Pancreas (tissue), 10 donors: Measurements from ENCODE around the gene RPL18. TPM values are rescaled to one million over a fixed set of nuclear protein-coding genes. Genes with fewer than 3 reads are reported as not detected.
A peak's percentile ranks its signal among the peaks of the same experiment; 100 is the strongest.

Source experiments
- ATAC-seq, 4 donors: fragments of 200-7000 bp; cut with Tn5 transposase; one replicate each; pipeline versions ENCODE4 v1.8.0 to v1.9.1; 2020; ENCODE audit warnings: mild to moderate bottlenecking in 4 of 4, moderate library complexity in 4 of 4
- DNase-seq, 6 donors: peaks; one replicate each; pipeline ENCODE4 v3.0.0-alpha.2; 2020
- FAIRE-seq: peaks from 2 replicates; lab custom pipeline; 2012; peaks lifted over from hg19 to GRCh38; lab: Jason Lieb, UNC
- H3K27ac ChIP-seq, 4 donors: fragments of 200-600 bp; sonication (generic); 1 replicate in 3 of 4; 2 replicates in 1 of 4; pipeline versions ENCODE4 v1.5.0 to v1.8.0; 2020
- H3K27me3 ChIP-seq, 4 donors: fragments of 200-600 bp; one replicate each; pipeline ENCODE4 v1.8.0; 2021
- H3K36me3 ChIP-seq, 3 donors: fragments of 200-600 bp; sonication (generic) in 1 of 3; one replicate each; pipeline versions ENCODE4 v1.5.0 to v1.8.0; 2020 to 2021
- H3K4me1 ChIP-seq, 3 donors: fragments of 200-600 bp; one replicate each; pipeline ENCODE4 v1.8.0; 2021
- H3K4me3 ChIP-seq, 4 donors: fragments of 200-600 bp; sonication (generic) in 2 of 4; one replicate each; pipeline versions ENCODE4 v1.5.0 to v1.8.0; 2020 to 2021
- H3K9me3 ChIP-seq, 4 donors: fragments of 200-600 bp; one replicate each; pipeline ENCODE4 v1.8.0; 2021
- WGBS, 2 donors: extraction: QIAGEN DNeasy Blood & Tissue Kit; methylation state at CpG; one replicate each; pipeline ENCODE4 v1.1.7; 2013; 5-methylcytosine and 5-hydroxymethylcytosine counted together
- intact Hi-C, 3 donors: fragments of 100-400 bp; cut with DNase I; formaldehyde crosslinking; loops; one replicate each; pipeline versions ENCODE4 v1.11.1 to v1.14.2; 2022
- polyA plus RNA-seq, 2 donors: library from polyadenylated mRNA; stranded (reverse); fragments of 200-250 nt; gene quantifications; one replicate each; pipeline ENCODE4 v1.2.3, GENCODE V29; 2013
- total RNA-seq, 6 donors: library from RNA; stranded (reverse); fragmentation: NEBNext Ultra II Directional in 4 of 6; extraction: Animal tissue kit (Norgen Biotek cat#: 25700) in 4 of 6; gene quantifications; one replicate each; pipeline versions ENCODE4 v1.2.1 to v1.2.4, GENCODE V29; 2021 to 2023
- TF ChIP-seq, protein P1 (sequence below), 4 donors: fragments of 200-600 bp; sonication (generic) in 3 of 4; IDR thresholded peaks; one replicate each; pipeline versions ENCODE4 v1.5.0 to v1.8.0; 2021; ENCODE audit warnings: antibody characterized with exemption in 4 of 4
- donor health status: healthy with polysubstance abuse.
- donor health status: DM: no; HTN: no; CAD: no; lungs with moderate emphysema.
- donor health status: DM: no; HTN: no; CAD: no.
- donor health status: control.
- donor health status: control.
- donor health status: Bipolar disorder and iron deficiency.
- donor health status: DM: yes; HTN: yes; CAD: no.
- donor health status: DM: no; HTN: no; CAD: no.
- donor health status: DM: no; HTN: no; CAD: no.
- donor health status: DM: yes; HTN: yes; CAD: no.

RPL18 gene
- total and polyA plus RNA-seq, 8 donors = 881 to 2,344 (median 1,245) TPM

DNA sequence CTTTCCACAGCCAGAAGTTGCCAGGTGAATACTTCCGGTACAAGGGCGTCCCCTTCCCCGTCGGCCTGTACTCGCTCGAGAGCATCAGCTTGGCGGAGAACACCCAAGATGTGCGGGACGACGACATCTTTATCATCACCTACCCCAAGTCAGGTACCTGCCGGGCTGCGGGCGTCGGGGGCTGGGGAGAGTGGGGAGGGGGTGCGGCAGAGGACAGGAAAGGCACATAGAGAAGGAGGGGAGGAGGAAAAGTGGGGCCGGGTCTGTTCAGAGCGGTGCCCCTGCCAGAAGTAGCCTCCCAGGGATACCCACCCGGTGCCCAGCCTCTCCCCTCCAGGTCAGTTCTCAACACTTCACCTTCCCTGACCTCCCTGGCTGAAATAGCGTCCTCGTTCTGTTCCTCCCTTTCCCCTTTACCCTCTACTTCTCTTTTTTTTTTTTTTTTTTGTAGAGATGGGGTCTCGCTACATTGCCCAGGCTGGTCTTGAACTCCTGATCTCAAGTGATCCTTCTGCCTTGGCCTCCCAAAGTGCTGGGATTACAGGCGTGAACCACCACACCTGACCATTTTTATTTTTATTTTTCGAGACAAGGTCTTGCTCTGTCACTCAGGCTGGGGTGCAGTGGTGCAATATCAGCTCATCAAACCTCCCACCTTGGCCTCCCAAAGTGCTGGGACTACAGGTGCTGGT, 42.9 kb downstream of the RPL18 start:
- no peak overlapping the region for H3K4me3 ChIP-seq
- WGBS, 2 donors = 62 to 76% methylated on average over 21 to 23 of the region's 23 CpGs
- no peaks in the 10 kb centered on the region for H3K36me3 ChIP-seq
- FAIRE-seq (no peak), ATAC-seq (no peak), DNase-seq (no peak)
- no peaks in the 10 kb centered on the region for H3K27me3 ChIP-seq
- H3K27ac ChIP-seq = no peak overlapping the region
- no peaks in the 10 kb centered on the region for H3K9me3 ChIP-seq
- H3K4me1 ChIP-seq = no peaks in the 10 kb centered on the region
- TF ChIP-seq, protein P1, sequence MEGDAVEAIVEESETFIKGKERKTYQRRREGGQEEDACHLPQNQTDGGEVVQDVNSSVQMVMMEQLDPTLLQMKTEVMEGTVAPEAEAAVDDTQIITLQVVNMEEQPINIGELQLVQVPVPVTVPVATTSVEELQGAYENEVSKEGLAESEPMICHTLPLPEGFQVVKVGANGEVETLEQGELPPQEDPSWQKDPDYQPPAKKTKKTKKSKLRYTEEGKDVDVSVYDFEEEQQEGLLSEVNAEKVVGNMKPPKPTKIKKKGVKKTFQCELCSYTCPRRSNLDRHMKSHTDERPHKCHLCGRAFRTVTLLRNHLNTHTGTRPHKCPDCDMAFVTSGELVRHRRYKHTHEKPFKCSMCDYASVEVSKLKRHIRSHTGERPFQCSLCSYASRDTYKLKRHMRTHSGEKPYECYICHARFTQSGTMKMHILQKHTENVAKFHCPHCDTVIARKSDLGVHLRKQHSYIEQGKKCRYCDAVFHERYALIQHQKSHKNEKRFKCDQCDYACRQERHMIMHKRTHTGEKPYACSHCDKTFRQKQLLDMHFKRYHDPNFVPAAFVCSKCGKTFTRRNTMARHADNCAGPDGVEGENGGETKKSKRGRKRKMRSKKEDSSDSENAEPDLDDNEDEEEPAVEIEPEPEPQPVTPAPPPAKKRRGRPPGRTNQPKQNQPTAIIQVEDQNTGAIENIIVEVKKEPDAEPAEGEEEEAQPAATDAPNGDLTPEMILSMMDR (IDR thresholded peaks at IDR 0.05) = no peak
- intact Hi-C loops = no loop called here

DNA sequence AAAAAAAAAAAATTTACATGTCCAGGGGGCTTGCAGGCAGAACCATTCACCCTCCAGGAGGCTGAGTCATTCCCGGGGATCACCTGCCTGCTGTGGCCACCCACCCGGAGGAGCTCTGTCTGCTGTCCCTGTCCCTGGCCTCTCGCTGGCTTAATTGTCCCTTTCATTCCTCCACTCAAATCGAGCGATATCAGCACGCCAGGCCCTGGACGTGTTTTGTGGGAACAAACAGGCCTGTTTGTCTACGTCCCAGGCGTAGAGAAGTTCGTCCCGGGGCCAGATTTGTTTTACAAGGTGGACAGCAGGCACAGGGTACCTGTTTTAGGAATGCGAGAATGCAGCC, 45.8 kb downstream of the RPL18 start:
- FAIRE-seq (no peak), DNase-seq (no peak), ATAC-seq (no peak)
- Histone ChIP-seq H3K4me3 (no peak overlapping the region), H3K27ac (no peak overlapping the region), H3K27me3 (no peaks in the 10 kb centered on the region), H3K9me3 (no peaks in the 10 kb centered on the region), H3K4me1 (peaks cover 0 to 7% (median 0%) of the 10 kb centered on the region in 3 donors), H3K36me3 (no peaks in the 10 kb centered on the region)
- TF ChIP-seq, protein P1 (IDR thresholded peaks at IDR 0.05) = no peak
- WGBS, 2 donors = 67 to 69% methylated on average over 12 of the region's 12 CpGs
- intact Hi-C loops = no loop called here

- intact Hi-C loops = no loop called here
- WGBS, 2 donors = 45 to 63% methylated on average over 5 of the region's 5 CpGs
- Histone ChIP-seq H3K9me3 (no peaks in the 10 kb centered on the region), H3K36me3 (no peaks in the 10 kb centered on the region), H3K4me3 (no peak overlapping the region), H3K4me1 (peaks cover 0 to 7% (median 0%) of the 10 kb centered on the region in 3 donors), H3K27ac (no peak overlapping the region), H3K27me3 (no peaks in the 10 kb centered on the region)
- ATAC-seq = peak in 1 of 4 donors; percentile 52
- DNase-seq = no peak
- FAIRE-seq = no peak
- TF ChIP-seq, protein P1 (IDR thresholded peaks at IDR 0.05) = no peak
These were observed 47.4 kb downstream of the RPL18 start for GRCh38 chr19:48571378-48572162.

GRCh38 chr19:48569814-48570213, 49.2 kb downstream of the RPL18 start:
- Histone ChIP-seq H3K9me3 (no peaks in the 10 kb centered on the region), H3K36me3 (no peaks in the 10 kb centered on the region), H3K4me3 (no peak overlapping the region), H3K4me1 (peaks cover 0 to 7% (median 0%) of the 10 kb centered on the region in 3 donors), H3K27me3 (no peaks in the 10 kb centered on the region), H3K27ac (no peak overlapping the region)
- 56 to 68% methylated on average over 11 of the region's 11 CpGs for WGBS, 2 donors
- DNase-seq (no peak), FAIRE-seq (no peak), ATAC-seq (no peak)
- TF ChIP-seq, protein P1 (IDR thresholded peaks at IDR 0.05) = no peak
- intact Hi-C loops = no loop called here
